ENCODE results near the gene IGSF8.
"Not testable (repeated sequence)": the region's sequence is repeated elsewhere in the genome, so short reads cannot be mapped to it uniquely, and the experiment has no call there.

Gene IGSF8

DNA sequence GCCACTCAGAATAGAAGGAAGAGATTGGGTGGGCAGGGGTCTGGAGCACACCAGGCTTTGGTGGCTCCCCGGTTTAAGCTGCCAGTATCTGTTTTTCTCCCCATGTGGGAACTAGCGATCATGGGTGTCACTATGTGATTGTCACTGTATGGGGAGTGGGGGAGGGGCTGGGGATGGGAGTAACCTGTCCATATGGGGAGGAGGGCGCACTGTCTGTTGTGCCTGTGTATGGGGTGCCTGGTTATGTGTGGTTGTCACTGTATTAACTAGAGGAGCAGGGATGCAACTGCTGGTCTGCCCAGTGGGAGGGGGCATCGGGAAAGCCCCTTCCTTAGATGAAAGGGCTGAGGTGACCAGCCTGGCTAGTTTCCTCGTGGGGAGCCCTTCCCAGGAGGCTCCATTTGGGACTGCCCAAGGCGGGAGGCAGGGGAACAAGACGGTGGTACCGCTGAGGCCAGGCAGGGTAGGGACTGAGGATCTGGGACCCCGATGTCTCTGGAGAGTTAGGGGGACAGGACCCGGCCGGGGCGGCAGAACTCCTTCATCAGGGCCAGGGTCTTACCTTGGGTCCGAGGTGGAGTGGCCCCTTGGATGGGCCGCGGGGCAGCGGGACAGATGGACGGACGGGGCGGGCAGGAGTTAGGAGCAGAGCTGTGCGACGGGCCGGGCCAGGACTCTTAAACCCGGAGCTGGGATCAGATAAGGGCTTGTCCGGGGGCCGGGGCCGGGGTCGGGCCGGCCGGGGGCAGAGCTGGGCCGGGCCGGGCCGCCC, 28.8 kb downstream of the IGSF8 start, which contains the start of gene KCNJ10:
KCNJ10 (minus strand) TSS at position 701 of the 772 bp plus-strand sequence. CDS start 27,628 bp downstream, outside the sequence.
- DNase-seq (ENCODE audit: low read depth in 2 of 2) = no peak

DNA sequence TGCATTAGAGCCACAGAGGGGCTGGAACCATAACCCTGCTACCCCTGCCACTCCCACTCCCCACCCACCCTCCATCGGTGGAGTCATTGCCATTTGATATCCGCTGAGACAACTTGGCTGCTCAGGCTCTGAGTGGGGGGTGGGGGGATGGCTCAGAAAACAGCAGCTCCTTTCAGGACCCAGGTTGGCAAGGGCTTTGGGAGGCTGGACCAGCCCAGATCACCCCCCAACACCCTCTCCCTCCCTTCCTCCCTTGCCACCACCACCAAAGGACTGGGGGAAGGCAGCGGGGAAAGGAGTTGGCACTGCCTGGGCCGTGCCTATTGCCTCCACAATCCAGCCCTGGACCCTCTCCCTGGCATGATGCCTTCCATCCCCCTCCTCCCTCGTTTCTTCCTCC, 30.2 kb downstream of the IGSF8 start:
- no peak for DNase-seq (ENCODE audit: low read depth in 2 of 2)

DNA sequence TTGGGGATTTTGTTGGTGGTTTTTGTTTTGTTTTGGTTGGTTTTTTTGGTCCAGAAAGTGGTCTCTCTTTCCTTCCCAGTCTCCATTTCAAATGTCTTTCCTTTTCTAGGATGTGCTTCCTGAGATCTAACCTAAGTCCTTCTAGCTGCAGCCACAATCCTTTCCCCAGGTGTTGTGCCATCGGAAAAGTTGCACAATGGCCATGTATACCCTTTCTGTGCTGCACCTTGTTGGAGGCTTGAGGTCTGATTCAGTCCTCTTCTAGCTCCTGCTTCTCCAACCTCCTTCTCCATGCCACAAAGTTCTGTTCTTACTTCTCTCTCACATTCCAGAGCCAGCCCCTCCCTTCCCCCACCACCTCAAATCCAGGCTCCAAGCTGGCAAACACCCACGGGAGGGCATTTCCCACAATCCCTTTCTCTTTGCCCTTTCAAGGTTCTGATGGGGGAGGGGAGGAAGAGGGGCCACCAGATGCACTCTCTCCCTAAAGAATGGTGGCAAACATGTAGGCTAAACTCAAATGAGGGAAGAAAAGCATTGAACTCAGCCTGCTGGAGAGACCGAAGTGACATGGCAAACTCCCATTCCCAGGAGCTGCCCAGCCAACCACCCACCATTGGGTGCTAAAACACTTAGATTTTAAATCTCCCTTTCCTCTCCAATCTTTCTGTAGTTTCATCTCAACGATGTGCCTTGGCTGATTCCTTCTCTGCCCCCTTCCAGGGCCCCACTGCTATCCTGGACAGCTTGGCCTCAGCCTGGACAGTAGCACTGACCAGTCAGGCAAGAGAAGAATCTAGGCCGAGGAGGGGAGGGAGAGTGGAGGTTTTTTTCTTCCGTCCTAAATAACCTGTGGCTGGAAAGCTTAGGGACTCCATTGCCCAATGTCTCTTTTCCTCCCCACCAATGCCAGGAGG, 31.3 kb downstream of the IGSF8 start:
- DNase-seq (ENCODE audit: low read depth in 2 of 2) = no peak

DNA sequence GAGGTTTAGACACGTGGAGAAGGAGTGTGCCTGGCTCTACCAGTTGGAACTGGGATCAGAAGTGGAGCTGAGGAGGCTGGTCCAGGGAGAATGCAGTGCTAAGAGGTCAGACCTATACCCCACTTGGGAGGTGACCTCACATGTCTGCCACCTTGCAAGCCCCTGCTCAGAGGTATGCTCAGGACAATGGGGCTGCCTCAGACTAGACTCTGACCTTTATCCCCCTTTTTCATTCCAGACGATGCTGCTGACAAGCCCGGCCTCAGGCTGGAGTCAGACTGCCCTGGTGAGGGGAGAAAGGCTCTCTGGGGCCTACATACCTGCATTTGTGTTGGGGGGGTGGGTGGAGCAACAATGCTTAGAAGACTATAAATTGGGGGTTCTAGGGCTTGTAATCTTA, 33.7 kb downstream of the IGSF8 start:
- no peak for DNase-seq (ENCODE audit: low read depth in 2 of 2)

DNA sequence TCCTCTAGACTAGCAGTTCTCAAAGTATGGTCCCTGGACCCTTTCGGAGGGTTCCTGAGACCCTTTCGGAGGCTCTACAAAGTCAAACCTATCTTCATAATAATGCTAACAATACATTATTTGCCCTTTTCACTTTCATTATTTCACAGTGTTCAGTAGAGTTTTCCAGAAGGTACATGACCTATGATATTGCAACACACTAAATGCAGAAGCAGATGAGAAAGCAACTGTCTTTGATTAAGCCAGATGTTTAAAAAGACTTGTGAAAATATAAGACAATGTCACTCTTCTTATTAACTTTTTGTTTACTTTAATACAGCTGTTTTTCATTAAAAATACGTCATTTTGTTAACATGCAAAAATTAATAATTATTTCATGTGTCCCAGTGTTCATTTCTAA, 34.3 kb downstream of the IGSF8 start:
- DNase-seq (ENCODE audit: low read depth in 2 of 2) = no peak

DNA sequence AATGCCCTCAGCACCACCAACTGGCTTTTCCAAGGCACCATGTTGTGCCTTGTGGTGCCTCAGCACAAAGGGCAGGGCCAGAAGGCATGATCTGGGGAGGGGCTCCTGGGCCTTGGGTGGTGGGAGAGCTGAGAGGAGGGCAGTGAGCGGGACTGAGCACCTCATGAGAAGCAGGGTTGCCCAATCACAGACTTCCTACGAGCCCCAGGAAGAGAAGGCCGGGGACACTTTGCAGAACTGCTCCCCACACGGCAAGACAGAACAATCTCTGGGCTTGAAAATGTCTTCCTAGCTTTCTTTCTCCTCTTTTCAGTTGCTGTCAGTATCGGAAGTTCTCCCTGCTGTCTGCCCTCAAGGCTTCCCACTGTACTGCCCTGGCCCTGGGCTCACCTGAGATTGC, 35.2 kb downstream of the IGSF8 start:
- DNase-seq (ENCODE audit: low read depth in 2 of 2) = no peak

DNA sequence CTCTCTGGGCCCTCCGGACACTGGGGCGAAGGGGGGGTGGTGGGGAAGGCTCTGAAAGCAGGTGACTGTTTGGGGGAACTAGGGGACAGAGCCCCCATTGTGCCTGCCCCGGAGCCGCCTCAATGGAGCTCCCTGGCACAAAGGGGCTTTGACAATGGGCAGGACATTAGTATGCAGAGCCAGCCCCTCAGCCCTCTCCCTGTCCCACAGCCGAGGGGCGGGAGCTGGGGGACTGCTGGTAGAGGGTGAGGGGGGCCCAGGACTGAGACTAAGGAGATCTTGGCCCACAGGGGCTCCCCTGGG, 36.2 kb downstream of the IGSF8 start:
- no peak for DNase-seq (ENCODE audit: low read depth in 2 of 2)

DNA sequence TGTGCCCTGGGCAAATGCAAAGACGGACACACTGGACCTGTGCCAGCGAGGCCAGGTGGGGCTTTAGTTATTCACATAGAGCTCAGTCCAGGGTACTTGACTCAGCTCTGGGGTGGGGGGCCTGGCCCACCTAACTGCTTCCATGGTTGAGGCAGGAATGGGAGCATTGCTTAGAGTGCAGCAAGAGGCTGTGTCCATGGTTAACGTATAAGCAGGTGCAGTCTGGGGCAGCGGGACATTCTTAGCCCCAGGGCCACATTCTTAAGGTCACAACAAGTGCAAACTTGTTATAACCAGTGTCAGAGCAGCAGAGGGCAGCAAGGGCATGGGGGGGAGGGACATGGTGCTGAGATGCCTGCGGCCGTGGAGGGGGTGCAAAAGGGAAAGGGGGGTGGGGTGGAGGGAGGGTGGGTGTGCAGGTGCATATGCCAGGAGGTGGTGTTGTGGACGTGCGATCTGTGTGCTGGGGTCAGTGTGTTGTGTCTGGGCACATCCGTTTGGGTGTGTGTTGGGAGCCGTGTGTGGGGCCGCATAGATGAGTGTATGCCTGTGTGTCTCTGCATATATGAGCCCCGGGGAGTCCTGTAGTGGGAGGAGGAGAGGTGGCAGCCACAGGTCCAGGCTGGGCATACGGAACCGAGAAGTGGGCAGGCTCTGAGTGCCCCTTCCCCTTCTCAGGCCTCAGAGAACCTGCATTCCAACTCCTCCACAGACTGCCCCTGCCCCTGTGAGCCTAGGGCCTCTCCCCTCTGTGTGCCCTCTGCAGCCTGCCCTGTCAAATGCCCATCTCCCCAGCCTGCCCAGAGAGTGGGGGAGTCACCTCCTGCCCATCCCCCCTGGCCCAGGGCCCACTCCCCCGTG, 36.8 kb downstream of the IGSF8 start:
- DNase-seq (ENCODE audit: low read depth in 2 of 2) = no peak

DNA sequence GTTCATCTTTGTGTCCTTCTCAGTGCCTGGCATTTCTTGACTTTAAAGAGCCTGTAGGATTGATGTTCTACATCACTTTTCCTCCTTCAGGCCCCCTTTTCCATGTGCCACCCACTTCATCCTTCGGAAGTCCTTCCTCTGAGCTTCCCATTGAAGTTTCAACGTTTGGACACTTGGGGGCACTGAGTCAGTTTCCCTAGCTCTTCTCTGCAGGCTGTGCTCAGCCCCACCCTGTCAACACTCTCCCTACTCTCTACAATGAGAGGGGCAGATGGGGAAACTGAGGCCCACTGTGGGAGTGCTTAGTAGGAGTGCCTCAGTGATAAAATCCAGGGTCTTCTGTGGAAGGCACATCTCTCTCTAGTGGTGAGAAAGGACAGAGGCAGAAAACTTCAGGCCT, 40.3 kb downstream of the IGSF8 start:
- no peak for DNase-seq (ENCODE audit: low read depth in 2 of 2)

DNA sequence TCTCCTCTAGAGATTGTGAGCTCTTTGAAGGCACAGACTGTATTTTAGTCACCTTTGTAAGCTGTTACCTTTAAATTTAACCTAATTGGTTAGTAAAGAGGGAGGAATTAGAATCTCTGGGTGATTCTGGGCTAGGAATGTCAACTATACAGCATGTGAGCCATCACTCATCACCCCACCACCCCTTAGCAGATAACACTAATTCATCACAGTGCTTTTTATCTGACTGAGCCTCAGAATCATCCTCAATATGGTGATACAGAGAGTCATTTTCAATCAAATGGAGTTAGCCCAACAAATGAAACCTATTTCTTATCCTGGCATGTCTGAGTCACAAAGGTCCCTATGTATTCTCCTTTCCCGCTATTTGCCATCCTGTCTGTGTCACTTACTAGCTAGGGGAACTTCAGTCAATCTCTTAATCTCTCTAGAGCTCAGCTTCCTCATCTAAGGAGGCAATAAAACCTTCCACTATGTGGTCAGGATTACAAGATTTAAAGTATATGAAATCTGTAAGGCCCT, 41.7 kb downstream of the IGSF8 start:
- no peak for DNase-seq (ENCODE audit: low read depth in 2 of 2)

DNA sequence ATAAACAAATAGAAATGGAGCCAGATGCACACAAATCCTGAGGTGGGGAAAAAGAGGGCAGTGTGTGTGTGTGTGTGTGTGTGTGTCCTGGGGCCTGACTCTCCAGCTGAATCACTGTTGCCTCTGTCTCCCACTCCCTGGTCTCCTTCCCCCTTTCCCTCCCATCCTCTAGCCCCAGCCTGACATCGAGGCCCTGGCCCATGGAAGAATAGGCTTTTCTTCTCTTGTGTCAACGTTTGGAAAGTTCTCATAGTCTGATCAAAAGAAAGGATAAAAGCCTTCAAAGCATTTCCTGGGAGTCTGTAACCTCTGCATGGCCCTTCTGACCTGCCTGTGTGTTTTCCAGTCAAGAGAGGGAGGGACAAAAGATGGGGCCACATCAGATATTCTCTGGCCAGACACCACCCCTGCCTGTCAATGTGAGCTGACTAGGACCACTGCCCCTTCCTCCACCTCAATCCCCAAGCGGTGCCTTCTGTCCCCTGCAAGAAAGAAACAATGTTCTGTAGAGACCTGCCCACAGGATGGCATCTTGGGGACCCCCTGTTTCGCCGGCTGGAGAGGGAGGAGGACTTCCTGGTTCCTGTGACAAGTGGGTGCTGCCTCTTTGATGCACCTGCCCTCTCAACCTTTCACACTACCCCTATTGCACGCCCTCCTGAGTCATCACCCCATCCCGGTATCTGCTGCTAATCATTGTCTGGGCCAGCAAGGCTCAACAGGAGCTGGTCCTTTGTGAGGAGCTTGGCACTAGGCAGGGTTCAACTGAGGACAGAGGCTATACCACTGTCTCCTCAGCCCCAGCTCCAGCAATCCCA, 44.7 kb downstream of the IGSF8 start:
- DNase-seq (ENCODE audit: low read depth in 2 of 2) = no peak

DNA sequence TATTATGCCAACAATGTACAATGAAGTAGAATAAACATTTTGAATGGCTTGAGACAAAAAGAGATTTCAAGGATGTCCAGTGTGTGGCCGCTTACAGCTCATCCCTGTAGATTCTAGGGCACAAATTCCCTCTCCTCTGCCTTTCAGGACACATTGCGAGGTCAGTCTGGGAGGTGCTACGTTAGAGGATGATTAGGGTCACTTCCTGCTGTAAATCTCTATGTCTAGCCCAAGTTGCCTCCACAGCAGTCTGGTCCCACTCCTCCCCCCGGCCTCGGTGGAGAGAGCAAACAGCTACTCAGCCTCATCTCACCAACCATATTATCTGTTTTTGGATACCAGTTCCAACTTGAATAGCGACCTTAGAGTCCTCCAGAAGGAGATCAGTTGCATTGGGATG, 45.5 kb downstream of the IGSF8 start:
- no peak for DNase-seq (ENCODE audit: low read depth in 2 of 2)

DNA sequence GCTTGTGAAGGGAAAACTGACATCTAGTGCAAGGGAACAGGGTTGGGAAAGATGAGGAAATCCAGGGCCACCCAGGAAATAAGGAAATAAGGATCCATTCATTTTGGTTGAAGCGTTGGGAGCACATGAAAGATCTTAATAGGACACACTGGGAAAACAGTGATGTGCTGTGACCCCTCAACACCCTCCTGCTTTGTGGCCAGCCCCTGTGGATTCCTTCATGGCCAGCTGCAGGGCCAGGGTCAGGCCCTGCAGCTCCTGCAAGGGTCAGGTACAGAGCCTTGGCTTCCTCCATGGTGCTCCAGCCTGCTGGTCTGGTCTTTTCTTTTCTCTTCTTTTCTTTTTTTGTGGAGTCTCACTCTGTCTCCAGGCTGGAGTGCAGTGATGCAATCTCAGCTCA, 47.8 kb downstream of the IGSF8 start:
- no peak for DNase-seq (ENCODE audit: low read depth in 2 of 2)

DNA sequence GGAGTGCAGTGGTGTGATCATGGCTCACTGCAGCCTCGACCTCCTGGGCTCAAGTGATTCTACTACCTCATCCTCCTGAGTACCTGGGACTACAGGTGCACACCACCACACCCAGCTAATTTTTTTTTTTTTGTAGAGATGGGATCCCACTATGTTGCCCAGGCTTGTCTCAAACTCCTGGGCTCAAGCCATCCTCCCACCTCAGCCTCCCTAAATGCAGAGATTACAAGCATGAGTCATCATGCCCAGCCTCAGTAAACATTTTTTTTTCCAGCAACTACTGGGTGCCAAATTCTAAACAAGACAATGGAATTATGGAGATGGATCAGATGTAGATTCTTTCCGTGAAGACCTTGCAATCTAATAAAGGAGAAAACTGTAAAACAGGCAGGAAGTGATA, 48.2 kb downstream of the IGSF8 start:
- DNase-seq (ENCODE audit: low read depth in 2 of 2) = not testable (repeated sequence)

DNA sequence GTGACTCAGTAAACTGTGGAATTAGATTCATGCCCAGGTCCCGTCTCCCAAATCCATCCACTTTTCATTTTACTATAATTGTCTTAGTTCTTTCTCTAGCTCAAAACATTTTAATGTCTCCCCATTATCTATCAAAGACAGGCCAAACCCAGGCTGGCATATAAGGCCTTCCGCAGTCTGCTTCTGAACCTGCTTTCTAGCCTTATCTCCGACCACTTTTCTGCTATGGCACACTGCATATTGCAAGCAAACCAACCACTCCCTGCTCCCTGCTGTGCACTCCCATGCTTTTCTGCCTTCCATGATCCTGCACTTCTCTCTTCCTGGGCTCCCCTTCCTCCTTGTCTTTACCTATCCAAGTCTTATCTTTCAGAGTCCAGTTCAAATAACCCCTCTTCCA, 49.3 kb downstream of the IGSF8 start:
- no peak for DNase-seq (ENCODE audit: low read depth in 2 of 2)

DNA sequence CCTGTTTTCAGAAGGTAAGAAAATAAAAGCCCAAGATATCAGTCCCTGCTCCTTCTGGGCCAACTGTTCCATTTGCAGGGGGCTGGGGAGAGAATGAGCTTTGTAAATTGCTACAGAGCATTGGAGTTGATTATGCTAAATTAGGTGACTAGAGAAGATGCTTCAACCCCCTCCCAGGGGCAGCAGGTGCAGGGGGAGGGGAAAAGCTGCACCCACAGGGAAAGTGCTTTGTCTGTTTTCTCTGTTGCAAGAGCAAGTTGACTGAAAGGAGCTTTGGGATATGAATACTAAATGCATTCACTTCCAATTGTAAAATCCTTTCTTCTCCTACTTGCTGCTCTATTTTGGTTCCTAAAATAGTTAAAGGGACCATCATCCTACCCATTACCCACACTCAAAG, 50.1 kb downstream of the IGSF8 start:
- no peak for DNase-seq (ENCODE audit: low read depth in 2 of 2)

DNA sequence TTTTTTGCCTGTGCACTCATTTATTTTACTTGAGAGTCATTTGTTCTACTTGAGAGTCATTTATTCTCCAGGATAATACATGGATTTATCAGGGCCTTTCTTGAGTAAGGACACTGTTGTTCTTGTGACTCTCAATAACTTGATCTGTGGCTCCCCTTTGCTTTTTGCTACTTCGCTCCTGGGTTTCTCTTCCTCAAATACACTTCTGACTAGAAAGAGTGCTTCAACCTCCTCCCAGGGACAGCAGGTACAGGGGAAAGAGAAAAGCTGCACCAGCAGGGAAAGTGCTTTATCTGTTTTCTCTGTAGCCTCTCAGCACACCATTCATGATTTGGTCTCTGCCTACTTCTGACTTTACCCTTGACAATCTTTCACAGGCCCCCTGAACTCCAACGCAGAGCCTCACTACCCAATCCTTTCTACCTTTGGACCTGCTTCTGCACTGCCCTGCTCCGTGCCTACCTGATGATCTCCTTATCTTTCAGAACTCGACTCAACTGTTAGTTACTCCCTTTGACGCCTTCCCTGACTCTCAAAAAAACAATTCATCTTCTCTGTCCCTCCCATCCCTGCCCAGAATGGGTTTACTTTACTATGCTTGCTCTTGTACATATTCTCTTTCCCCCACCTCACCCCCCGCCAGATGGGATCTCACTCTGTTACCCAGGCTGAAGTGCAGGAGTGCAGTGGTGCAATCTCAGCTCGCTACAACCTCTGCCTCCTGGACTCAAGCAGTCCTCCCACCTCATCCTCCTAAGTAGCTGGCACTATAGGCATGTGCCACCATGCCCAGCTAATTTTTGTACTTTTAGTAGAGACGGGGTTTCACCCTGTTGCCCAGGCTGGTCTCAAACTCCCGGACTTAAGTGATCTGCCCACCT, 51.1 kb downstream of the IGSF8 start:
- DNase-seq (ENCODE audit: low read depth in 2 of 2) = no peak

DNA sequence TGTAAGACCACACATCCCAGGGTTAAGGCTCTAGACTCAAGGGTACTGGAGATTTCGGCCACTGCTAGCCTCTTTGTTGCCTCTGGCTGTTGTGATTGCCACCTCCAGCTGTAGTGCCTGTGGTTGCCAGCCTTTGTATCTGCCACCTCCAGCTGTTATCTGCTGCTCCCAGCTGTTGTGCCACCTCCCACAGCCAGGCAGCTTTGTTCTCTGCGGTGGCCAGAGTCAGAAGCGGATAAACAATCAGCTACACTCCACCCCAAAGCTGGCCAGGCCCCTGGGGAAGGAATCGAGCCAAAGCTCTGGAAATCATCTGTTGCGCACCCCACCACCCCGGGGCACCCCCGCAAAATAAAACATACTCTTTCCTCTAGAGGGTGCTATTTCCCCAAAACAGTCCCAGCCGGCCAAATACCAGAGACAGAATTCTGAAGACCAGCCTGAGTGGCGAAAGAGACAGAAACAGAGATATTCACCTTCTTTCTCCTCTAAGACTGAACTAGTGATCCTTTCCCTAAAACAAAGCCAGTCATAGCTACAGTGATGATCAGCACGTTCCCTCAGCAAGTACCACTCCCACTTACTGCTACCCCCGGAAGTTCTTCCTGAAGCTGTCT, 51.8 kb downstream of the IGSF8 start:
- no peak for DNase-seq (ENCODE audit: low read depth in 2 of 2)

DNA sequence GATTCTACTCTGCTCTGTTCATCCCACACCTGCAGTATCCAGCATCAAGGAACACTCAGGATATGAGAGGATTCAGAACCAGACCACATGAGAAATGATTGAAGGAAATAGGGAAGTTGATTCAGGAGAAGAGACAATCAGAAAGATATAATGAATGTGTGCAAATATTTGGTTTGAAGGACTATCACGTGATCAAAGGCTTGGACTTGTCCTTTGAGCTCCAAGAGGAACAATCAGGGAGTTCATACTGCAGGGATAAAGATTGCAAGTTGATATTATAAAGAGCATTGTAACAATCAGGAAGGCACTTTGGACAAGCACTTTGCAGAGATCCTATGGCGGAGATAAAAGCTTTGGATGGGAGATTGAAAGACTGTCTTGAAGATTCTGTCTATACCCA, 52.8 kb downstream of the IGSF8 start:
- no peak for DNase-seq (ENCODE audit: low read depth in 2 of 2)

DNA sequence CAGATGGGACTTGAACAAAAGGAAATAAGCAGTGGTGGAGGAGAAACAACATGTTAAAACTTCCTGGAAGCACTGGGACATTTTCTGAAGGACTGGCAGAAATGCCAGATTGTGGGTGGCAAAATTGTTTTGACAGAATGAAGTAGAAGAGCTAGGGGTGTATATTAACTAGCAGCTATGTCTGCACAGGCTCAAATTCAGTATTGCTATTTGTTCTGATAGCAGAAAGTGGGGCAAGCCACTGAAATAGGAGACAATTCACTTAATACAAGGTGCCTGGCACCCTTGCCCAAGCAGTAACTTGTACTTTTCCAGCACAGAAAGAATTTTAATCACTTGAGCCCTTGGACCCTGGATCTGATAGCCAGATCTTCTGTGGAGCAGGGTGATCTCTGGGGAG, 54.9 kb downstream of the IGSF8 start:
- DNase-seq (ENCODE audit: low read depth in 2 of 2) = no peak
